Measurements from ENCODE around the gene PELO.

DNA sequence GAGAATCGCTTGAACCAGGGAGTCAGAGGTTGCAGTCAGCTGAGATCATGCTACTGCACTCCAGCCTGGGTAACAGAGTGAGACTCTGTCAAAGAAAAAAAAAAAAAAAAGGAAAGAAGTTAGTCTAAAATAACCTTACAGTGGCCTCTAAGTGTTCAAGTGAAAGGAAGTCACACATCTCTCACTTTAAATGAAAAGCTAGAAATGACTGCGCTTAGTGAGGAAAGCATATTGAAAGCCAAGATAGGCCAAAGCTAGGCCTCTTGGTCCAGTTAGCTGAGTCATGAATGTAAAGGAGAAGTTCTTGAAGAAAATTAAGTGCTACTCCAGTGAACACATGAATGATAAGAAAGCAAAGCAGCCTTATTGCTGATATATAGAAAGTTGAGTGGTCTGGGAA is 38.1 kb downstream of the PELO start:
- TF ChIP-seq, protein P1, sequence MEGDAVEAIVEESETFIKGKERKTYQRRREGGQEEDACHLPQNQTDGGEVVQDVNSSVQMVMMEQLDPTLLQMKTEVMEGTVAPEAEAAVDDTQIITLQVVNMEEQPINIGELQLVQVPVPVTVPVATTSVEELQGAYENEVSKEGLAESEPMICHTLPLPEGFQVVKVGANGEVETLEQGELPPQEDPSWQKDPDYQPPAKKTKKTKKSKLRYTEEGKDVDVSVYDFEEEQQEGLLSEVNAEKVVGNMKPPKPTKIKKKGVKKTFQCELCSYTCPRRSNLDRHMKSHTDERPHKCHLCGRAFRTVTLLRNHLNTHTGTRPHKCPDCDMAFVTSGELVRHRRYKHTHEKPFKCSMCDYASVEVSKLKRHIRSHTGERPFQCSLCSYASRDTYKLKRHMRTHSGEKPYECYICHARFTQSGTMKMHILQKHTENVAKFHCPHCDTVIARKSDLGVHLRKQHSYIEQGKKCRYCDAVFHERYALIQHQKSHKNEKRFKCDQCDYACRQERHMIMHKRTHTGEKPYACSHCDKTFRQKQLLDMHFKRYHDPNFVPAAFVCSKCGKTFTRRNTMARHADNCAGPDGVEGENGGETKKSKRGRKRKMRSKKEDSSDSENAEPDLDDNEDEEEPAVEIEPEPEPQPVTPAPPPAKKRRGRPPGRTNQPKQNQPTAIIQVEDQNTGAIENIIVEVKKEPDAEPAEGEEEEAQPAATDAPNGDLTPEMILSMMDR (IDR thresholded peaks at IDR 0.05) = no peak
- TF ChIP-seq POLR2A (IDR thresholded peaks at IDR 0.05) = no peak

Data from breast epithelium (tissue), 3 donors.